WTC11 (cell line): Measurements from ENCODE around the gene MAPK7. TPM values are rescaled to one million over a fixed set of nuclear protein-coding genes. Genes with fewer than 3 reads are reported as not detected.

Experiments
- ATAC-seq: fragments of 200-7000 bp; cut with Tn5 transposase; 2 replicates; pipeline ENCODE4 v1.10.0; 2021; ENCODE audit warnings: mild to moderate bottlenecking, moderate library complexity
- CTCF ChIA-PET: fragments of 300-600 bp; sonication (Branson Sonifier 250); formaldehyde crosslinking; loops from one replicate; lab custom pipeline; 2021; ENCODE audit warnings: antibody characterized with exemption; lab: Charles Lee
- POLR2A ChIA-PET: fragments of 350-600 bp; sonication (Branson Sonifier 250); formaldehyde crosslinking; loops from one replicate; lab custom pipeline; 2021; ENCODE audit warnings: antibody characterized with exemption; lab: Charles Lee
- DNase-seq: peaks from one replicate; pipeline ENCODE4 v3.0.0; 2021; ENCODE audit warnings: low spot score
- H3K27ac Mint-ChIP-seq: 2 replicates; pipeline ENCODE4 v1.8.0; 2021; ENCODE audit warnings: mixed read lengths
- H3K27me3 Mint-ChIP-seq: 2 replicates; pipeline ENCODE4 v1.8.0; 2021; ENCODE audit warnings: low read depth, mild to moderate bottlenecking, moderate library complexity, mixed read lengths
- H3K36me3 Mint-ChIP-seq: 2 replicates; pipeline ENCODE4 v1.8.0; 2021; ENCODE audit warnings: mixed read lengths
- H3K4me1 Mint-ChIP-seq: 2 replicates; pipeline ENCODE4 v1.8.0; 2022; ENCODE audit warnings: mixed read lengths
- H3K4me3 Mint-ChIP-seq: 2 replicates; pipeline ENCODE4 v1.8.0; 2021; ENCODE audit warnings: mild to moderate bottlenecking, moderate library complexity, mixed read lengths
- H3K9me3 Mint-ChIP-seq: 2 replicates; pipeline ENCODE4 v1.8.0; 2021; ENCODE audit warnings: mixed read lengths
- ESRRA ChIP-seq: sonication (generic); formaldehyde crosslinking; IDR thresholded peaks from 2 replicates; pipeline ENCODE4 v1.8.1; 2022; ENCODE audit warnings: mild to moderate bottlenecking, missing genetic modification reagents, borderline replicate concordance
- FOXK1 ChIP-seq: sonication (generic); formaldehyde crosslinking; IDR thresholded peaks from 2 replicates; pipeline ENCODE4 v1.8.0; 2022; ENCODE audit warnings: mild to moderate bottlenecking, moderate library complexity, missing genetic modification reagents
- GRHL2 ChIP-seq: fragments of 250-450 bp; sonication (Bioruptor Pico); IDR thresholded peaks from 2 replicates; pipeline ENCODE4 v1.8.0; 2022; ENCODE audit warnings: mild to moderate bottlenecking, moderate library complexity; ENCODE audit not compliant: insufficient replicate concordance, severe bottlenecking
- IRF2 ChIP-seq: sonication (generic); formaldehyde crosslinking; IDR thresholded peaks from 2 replicates; pipeline ENCODE4 v1.8.0; 2022; ENCODE audit warnings: low read depth, missing genetic modification reagents, borderline replicate concordance
- NFATC4 ChIP-seq: fragments of 250-450 bp; sonication (Bioruptor Pico); IDR thresholded peaks from 2 replicates; pipeline ENCODE4 v1.9.0; 2021; ENCODE audit warnings: mild to moderate bottlenecking
- RELA ChIP-seq: sonication (generic); formaldehyde crosslinking; IDR thresholded peaks from 2 replicates; pipeline ENCODE4 v1.8.1; 2022; ENCODE audit warnings: missing genetic modification reagents, mild to moderate bottlenecking, borderline replicate concordance
- TEAD4 ChIP-seq: sonication (generic); formaldehyde crosslinking; IDR thresholded peaks from 2 replicates; pipeline ENCODE4 v1.8.0; 2022; ENCODE audit warnings: mild to moderate bottlenecking, missing genetic modification reagents
- total RNA-seq: library from RNA; stranded (reverse); gene quantifications from 3 replicates; pipeline ENCODE4 v1.2.3, GENCODE V29; 2021
- TF ChIP-seq, protein P1 (sequence below): sonication (generic); formaldehyde crosslinking; IDR thresholded peaks from 2 replicates; pipeline ENCODE4 v1.8.1; 2022; ENCODE audit warnings: mild to moderate bottlenecking, moderate library complexity, missing genetic modification reagents
- TF ChIP-seq, protein P2 (sequence below): fragments of 200-600 bp; IDR thresholded peaks from 2 replicates; pipeline ENCODE4 v1.8.0; 2022; ENCODE audit warnings: antibody characterized with exemption
- TF ChIP-seq, protein P3 (sequence below): sonication (generic); formaldehyde crosslinking; IDR thresholded peaks from 2 replicates; pipeline ENCODE4 v1.8.1; 2022; ENCODE audit warnings: low read depth, mild to moderate bottlenecking, moderate library complexity, missing genetic modification reagents, borderline replicate concordance
- TF ChIP-seq, protein P4 (sequence below): fragments of 250-450 bp; sonication (Bioruptor Pico); conservative IDR thresholded peaks from 2 replicates; pipeline ENCODE4 v1.9.0; 2021; ENCODE audit warnings: mild to moderate bottlenecking
- TF ChIP-seq, protein P5 (sequence below): sonication (generic); formaldehyde crosslinking; IDR thresholded peaks from 2 replicates; pipeline ENCODE4 v1.8.1; 2023; ENCODE audit warnings: mild to moderate bottlenecking, missing genetic modification reagents
- TF ChIP-seq, protein P6 (sequence below): fragments of 250-450 bp; sonication (Bioruptor Pico); IDR thresholded peaks from 2 replicates; pipeline ENCODE4 v1.9.0; 2021; ENCODE audit warnings: moderate library complexity, mild to moderate bottlenecking, inconsistent platforms, borderline replicate concordance
- TF ChIP-seq, protein P7 (sequence below): sonication (generic); formaldehyde crosslinking; IDR thresholded peaks from 2 replicates; pipeline ENCODE4 v1.8.0; 2022; ENCODE audit warnings: mild to moderate bottlenecking, missing genetic modification reagents

The MAPK7 gene
- total RNA-seq, 1 experiment from 2014 or later: 38.5 TPM

DNA sequence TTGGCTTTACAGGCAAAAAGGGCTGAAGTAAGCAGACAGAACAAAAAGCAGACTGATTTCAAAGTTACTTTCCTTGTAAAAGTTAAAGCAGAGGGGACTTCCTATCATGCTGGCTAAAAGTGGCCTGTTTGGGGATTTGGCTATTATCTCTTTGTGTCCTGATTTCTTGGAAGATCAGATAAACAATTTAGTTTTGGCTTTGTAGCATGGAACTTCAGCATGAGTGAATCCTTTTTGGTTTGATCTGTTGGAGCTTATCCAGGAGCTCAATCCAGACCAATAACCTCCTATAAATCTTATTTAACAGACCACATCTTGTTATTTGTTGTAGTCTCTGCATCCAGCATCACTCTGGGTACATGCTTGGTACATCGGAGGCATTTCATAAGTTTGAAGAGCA lies 23.9 kb downstream of the MAPK7 start:
- Mint-ChIP-seq H3K36me3 (no peaks in the 10 kb centered on the region), H3K27ac (no peak overlapping the region; the same call in 1 of the 2 replicates), H3K4me1 (peaks cover 11% of the 10 kb centered on the region), H3K9me3 (peaks cover 3% of the 10 kb centered on the region; the same call in 1 of the 2 replicates), H3K27me3 (no peaks in the 10 kb centered on the region; the same call in 1 of the 2 replicates), H3K4me3 (no peak overlapping the region)
- no peak for TF ChIP-seq ESRRA (CRISPR knock-in tag)
- no peak for ATAC-seq
- POLR2A ChIA-PET: no interaction called here
- CTCF ChIA-PET: interaction anchor here (2.3 to 2.4 kb wide), 2 partner anchors 39 to 45 kb away, joined by 7 read pairs; partner anchors contain the start of gene B9D1
- no peak for DNase-seq

DNA sequence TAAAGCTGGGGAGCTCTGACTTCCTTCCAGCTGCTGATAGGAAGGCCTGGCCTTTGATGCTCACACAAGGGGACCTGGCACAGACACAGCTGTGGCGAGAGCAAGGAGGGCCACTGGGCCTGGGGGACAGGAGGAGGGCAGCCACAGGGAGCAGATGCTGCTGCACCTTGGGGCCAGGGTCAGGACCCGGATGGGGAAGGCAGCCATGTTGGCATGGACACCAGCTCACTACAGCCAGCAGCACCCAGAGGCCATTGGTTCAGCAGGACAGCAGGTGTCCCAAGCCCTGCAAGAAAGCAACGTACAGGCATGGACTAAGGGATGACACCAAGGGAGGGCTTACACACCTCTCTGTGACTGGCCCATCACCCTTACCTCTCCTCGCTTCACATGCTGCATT lies 24.7 kb downstream of the MAPK7 start:
- H3K9me3 Mint-ChIP-seq: peaks cover 3% of the 10 kb centered on the region; the same call in 1 of the 2 replicates
- DNase-seq (no peak), ATAC-seq (no peak)
- no peaks in the 10 kb centered on the region for H3K36me3 Mint-ChIP-seq
- ChIA-PET POLR2A (no interaction called here), CTCF (interaction anchor here (1.2 to 2.4 kb wide), 2 partner anchors 9 to 44 kb away, joined by 6 to 7 read pairs; no protein-coding TSS in a partner anchor)
- peaks cover 8% of the 10 kb centered on the region for H3K4me1 Mint-ChIP-seq
- H3K27ac Mint-ChIP-seq: no peak overlapping the region
- no peak overlapping the region for H3K4me3 Mint-ChIP-seq
- TF ChIP-seq, protein P1, sequence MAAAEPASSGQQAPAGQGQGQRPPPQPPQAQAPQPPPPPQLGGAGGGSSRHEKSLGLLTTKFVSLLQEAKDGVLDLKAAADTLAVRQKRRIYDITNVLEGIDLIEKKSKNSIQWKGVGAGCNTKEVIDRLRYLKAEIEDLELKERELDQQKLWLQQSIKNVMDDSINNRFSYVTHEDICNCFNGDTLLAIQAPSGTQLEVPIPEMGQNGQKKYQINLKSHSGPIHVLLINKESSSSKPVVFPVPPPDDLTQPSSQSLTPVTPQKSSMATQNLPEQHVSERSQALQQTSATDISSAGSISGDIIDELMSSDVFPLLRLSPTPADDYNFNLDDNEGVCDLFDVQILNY (CRISPR knock-in tag): no peak
- no peak for TF ChIP-seq RELA
- TF ChIP-seq TEAD4 (CRISPR knock-in tag): no peak
- no peak for TF ChIP-seq FOXK1
- no peak for TF ChIP-seq IRF2 (CRISPR knock-in tag)
- TF ChIP-seq, protein P2, sequence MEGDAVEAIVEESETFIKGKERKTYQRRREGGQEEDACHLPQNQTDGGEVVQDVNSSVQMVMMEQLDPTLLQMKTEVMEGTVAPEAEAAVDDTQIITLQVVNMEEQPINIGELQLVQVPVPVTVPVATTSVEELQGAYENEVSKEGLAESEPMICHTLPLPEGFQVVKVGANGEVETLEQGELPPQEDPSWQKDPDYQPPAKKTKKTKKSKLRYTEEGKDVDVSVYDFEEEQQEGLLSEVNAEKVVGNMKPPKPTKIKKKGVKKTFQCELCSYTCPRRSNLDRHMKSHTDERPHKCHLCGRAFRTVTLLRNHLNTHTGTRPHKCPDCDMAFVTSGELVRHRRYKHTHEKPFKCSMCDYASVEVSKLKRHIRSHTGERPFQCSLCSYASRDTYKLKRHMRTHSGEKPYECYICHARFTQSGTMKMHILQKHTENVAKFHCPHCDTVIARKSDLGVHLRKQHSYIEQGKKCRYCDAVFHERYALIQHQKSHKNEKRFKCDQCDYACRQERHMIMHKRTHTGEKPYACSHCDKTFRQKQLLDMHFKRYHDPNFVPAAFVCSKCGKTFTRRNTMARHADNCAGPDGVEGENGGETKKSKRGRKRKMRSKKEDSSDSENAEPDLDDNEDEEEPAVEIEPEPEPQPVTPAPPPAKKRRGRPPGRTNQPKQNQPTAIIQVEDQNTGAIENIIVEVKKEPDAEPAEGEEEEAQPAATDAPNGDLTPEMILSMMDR: no peak
- TF ChIP-seq, protein P3, sequence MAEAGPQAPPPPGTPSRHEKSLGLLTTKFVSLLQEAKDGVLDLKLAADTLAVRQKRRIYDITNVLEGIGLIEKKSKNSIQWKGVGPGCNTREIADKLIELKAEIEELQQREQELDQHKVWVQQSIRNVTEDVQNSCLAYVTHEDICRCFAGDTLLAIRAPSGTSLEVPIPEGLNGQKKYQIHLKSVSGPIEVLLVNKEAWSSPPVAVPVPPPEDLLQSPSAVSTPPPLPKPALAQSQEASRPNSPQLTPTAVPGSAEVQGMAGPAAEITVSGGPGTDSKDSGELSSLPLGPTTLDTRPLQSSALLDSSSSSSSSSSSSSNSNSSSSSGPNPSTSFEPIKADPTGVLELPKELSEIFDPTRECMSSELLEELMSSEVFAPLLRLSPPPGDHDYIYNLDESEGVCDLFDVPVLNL (CRISPR knock-in tag): no peak
- TF ChIP-seq, protein P4, sequence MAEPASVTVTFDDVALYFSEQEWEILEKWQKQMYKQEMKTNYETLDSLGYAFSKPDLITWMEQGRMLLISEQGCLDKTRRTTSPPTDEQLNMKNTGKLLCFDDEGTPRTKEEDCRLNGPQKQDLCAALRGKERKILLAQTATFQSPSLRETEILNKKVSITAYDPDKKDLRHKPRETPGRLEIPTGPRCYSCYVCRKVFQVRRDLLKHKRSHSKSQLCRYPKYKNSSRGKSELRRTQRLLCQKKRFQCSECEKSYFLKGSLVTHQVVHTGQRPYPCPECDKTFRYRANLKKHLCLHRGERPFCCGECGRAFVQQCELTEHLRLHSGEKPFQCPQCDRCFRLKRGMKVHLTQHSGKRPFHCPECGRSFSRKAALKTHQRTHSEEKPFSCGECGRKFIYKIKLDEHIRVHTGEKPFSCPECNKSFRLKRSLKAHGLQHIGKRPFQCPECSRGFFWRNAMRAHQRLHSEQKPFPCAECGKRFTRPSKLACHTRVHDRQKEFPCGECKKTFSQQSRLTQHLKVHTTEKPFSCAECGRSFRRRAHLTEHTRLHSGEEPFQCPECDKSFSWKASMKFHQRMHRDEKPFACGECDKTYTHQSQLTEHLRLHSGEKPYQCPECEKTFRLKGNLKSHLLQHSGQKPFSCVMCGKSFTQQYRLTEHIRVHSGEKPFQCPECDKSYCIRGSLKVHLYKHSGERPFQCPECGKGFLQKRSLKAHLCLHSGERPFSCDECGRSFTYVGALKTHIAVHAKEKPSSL: no peak
- TF ChIP-seq NFATC4 (CRISPR knock-in tag): no peak
- no peak for TF ChIP-seq GRHL2
- no peaks in the 10 kb centered on the region; the same call in 1 of the 2 replicates for H3K27me3 Mint-ChIP-seq

DNA sequence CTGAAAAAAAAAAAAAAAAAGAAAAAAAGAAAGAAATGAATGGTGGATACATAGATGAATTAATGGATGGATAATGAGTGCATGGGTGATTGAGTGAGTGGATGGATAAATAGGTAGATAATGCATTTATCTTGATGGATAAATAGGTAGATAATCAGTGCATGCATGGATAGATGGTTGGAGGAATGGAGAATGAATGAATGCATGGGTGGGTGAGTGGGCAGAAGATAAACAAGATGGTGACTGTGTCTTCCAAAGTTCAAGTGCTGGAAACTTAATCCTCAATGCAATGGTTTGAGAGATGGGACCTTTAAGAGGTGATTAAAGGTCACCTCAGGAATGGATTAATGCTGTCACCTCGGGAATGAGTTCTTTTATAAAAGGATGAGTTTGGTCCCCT lies 26.0 kb downstream of the MAPK7 start:
- no peaks in the 10 kb centered on the region for H3K4me1 Mint-ChIP-seq
- no peak overlapping the region for H3K27ac Mint-ChIP-seq
- DNase-seq (no peak), ATAC-seq (no peak)
- no peaks in the 10 kb centered on the region; the same call in 1 of the 2 replicates for H3K27me3 Mint-ChIP-seq
- TF ChIP-seq, protein P5, sequence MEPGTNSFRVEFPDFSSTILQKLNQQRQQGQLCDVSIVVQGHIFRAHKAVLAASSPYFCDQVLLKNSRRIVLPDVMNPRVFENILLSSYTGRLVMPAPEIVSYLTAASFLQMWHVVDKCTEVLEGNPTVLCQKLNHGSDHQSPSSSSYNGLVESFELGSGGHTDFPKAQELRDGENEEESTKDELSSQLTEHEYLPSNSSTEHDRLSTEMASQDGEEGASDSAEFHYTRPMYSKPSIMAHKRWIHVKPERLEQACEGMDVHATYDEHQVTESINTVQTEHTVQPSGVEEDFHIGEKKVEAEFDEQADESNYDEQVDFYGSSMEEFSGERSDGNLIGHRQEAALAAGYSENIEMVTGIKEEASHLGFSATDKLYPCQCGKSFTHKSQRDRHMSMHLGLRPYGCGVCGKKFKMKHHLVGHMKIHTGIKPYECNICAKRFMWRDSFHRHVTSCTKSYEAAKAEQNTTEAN (CRISPR knock-in tag): no peak
- TF ChIP-seq, protein P6, sequence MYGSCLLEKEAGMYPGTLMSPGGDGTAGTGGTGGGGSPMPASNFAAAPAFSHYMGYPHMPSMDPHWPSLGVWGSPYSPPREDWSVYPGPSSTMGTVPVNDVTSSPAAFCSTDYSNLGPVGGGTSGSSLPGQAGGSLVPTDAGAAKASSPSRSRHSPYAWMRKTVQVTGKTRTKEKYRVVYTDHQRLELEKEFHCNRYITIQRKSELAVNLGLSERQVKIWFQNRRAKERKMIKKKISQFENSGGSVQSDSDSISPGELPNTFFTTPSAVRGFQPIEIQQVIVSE (CRISPR knock-in tag): no peak
- TF ChIP-seq, protein P7, sequence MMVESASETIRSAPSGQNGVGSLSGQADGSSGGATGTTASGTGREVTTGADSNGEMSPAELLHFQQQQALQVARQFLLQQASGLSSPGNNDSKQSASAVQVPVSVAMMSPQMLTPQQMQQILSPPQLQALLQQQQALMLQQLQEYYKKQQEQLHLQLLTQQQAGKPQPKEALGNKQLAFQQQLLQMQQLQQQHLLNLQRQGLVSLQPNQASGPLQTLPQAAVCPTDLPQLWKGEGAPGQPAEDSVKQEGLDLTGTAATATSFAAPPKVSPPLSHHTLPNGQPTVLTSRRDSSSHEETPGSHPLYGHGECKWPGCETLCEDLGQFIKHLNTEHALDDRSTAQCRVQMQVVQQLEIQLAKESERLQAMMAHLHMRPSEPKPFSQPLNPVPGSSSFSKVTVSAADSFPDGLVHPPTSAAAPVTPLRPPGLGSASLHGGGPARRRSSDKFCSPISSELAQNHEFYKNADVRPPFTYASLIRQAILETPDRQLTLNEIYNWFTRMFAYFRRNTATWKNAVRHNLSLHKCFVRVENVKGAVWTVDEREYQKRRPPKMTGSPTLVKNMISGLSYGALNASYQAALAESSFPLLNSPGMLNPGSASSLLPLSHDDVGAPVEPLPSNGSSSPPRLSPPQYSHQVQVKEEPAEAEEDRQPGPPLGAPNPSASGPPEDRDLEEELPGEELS: no peak
- no peak for TF ChIP-seq GRHL2
- H3K9me3 Mint-ChIP-seq: peaks cover 3% of the 10 kb centered on the region; the same call in 1 of the 2 replicates
- CTCF ChIA-PET: no interaction called here
- H3K4me3 Mint-ChIP-seq: no peak overlapping the region
- no peaks in the 10 kb centered on the region for H3K36me3 Mint-ChIP-seq
- POLR2A ChIA-PET: no interaction called here
